ENCODE results near the gene TECPR1. TPM values are rescaled to one million over a fixed set of nuclear protein-coding genes. Genes with fewer than 3 reads are reported as not detected.

TECPR1 gene
- total RNA-seq, 2 experiments from 2014 or later = 23.2 to 36.4 TPM

DNA sequence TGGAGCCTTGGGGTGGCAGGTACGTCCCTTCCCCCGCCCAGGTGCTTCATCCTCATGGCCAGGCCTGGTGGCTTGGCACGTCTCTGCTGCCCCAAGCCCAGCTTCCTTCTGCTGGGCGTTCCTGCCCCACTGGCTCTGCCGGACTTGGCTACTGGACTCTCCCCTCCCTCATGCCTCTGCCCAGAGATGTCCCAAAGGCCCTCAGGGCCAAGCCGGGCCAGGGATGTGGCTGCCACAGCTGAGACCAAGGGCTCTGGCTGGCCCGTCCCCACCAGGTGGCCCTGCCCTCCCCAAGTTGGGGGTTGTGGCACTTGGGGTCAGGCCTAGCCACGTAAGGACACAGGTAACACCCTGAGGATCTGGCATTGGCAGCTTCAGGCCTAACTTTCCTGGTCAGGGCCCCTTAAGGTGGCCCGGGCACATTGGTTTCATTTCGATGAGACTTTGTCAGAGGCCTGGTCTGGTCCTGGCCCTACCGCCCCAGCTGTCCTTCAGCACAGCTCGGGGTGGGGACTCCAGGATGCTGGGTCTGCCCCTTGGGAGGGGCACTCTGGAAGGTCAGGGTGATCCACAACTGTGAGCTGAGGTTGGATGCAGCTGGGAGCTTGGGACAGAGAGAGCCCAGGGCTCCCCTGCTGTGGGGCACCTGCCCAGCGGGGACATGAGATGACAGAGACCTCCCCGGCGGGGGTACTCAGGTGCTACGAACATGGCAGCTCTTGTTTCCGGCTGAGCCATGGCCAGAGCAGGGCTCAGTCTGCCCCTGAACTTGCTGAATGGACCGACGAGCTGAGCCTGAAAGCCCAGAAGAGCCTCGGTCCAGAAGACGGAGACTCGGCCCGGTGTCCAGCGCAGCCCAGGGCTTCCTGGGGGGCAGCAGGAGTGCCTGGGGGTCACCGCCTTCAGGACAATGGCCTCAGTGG is 37.9 kb downstream of the TECPR1 start:
- H3K36me3 ChIP-seq (ENCODE audit: insufficient read depth, low read length) = no peaks in the 10 kb centered on the region
- H4K20me1 ChIP-seq (ENCODE audit: insufficient read depth, low read length) = no peaks in the 10 kb centered on the region
- TF ChIP-seq CTCF (conservative IDR thresholded peaks at IDR 0.05; ENCODE audit: low read length) = no peak
- intact Hi-C loops (cut with micrococcal nuclease; ENCODE audit: unreplicated experiment) = no loop called here
- H3K4me2 ChIP-seq (ENCODE audit: low read length) = no peak overlapping the region
- H3K27ac ChIP-seq (ENCODE audit: low read depth, low read length, poor library complexity, severe bottlenecking) = no peak overlapping the region
- H3K4me1 ChIP-seq (ENCODE audit: insufficient read depth, low read length, poor library complexity, severe bottlenecking) = peaks cover 20% of the 10 kb centered on the region
- H3K4me3 ChIP-seq (ENCODE audit: low read depth, low read length, poor library complexity, severe bottlenecking) = no peak overlapping the region
- no peaks in the 10 kb centered on the region for H3K79me2 ChIP-seq (ENCODE audit: insufficient read depth, low read depth, low read length)
- BruUV-seq (replicated peaks) = no TSS peak
- CTCF ChIA-PET (ENCODE audit: unreplicated experiment) = no interaction called here
- DNase-seq (ENCODE audit: low spot score) = no peak
- POLR2A ChIA-PET = no interaction called here
- no peaks in the 10 kb centered on the region for H3K9me3 ChIP-seq (ENCODE audit: low read length)
- no peak overlapping the region for H2AFZ ChIP-seq (ENCODE audit: low read length)
- H3K9me2 ChIP-seq (ENCODE audit: insufficient read depth, low read length) = no peaks in the 10 kb centered on the region

GRCh38 chr7:98213296-98213887 is 38.6 kb downstream of the TECPR1 start:
- Histone ChIP-seq H3K9me2 (ENCODE audit: insufficient read depth, low read length) (no peaks in the 10 kb centered on the region), H3K9me3 (ENCODE audit: low read length) (no peaks in the 10 kb centered on the region), H3K4me1 (ENCODE audit: insufficient read depth, low read length, poor library complexity, severe bottlenecking) (peaks cover 12% of the 10 kb centered on the region), H3K4me2 (ENCODE audit: low read length) (no peak overlapping the region), H3K27ac (ENCODE audit: low read depth, low read length, poor library complexity, severe bottlenecking) (no peak overlapping the region), H2AFZ (ENCODE audit: low read length) (no peak overlapping the region), H3K4me3 (ENCODE audit: low read depth, low read length, poor library complexity, severe bottlenecking) (no peak overlapping the region), H4K20me1 (ENCODE audit: insufficient read depth, low read length) (no peaks in the 10 kb centered on the region), H3K36me3 (ENCODE audit: insufficient read depth, low read length) (no peaks in the 10 kb centered on the region), H3K79me2 (ENCODE audit: insufficient read depth, low read depth, low read length) (no peaks in the 10 kb centered on the region)
- DNase-seq (ENCODE audit: low spot score) = no peak
- intact Hi-C loops (cut with micrococcal nuclease; ENCODE audit: unreplicated experiment) = no loop called here
- BruUV-seq (replicated peaks) = no TSS peak
- ChIA-PET CTCF (ENCODE audit: unreplicated experiment) (no interaction called here), POLR2A (no interaction called here)
- no peak for TF ChIP-seq CTCF (conservative IDR thresholded peaks at IDR 0.05; ENCODE audit: low read length)
- TF ChIP-seq EZH2phosphoT487 (IDR thresholded peaks at IDR 0.05; ENCODE audit: borderline replicate concordance, low read depth, low read length) = no peak

- no peaks in the 10 kb centered on the region for H3K9me2 ChIP-seq (ENCODE audit: insufficient read depth, low read length)
- H3K9me3 ChIP-seq (ENCODE audit: low read length) = no peaks in the 10 kb centered on the region
- H3K79me2 ChIP-seq (ENCODE audit: insufficient read depth, low read depth, low read length) = no peaks in the 10 kb centered on the region
- H3K4me1 ChIP-seq (ENCODE audit: insufficient read depth, low read length, poor library complexity, severe bottlenecking) = peaks cover 6% of the 10 kb centered on the region
- H3K4me2 ChIP-seq (ENCODE audit: low read length) = no peak overlapping the region
- no peaks in the 10 kb centered on the region for H4K20me1 ChIP-seq (ENCODE audit: insufficient read depth, low read length)
- BruUV-seq (replicated peaks) = no TSS peak
- H3K36me3 ChIP-seq (ENCODE audit: insufficient read depth, low read length) = no peaks in the 10 kb centered on the region
- no peak overlapping the region for H3K4me3 ChIP-seq (ENCODE audit: low read depth, low read length, poor library complexity, severe bottlenecking)
- no peak for TF ChIP-seq CTCF (conservative IDR thresholded peaks at IDR 0.05; ENCODE audit: low read length)
- no peak for TF ChIP-seq EZH2phosphoT487 (IDR thresholded peaks at IDR 0.05; ENCODE audit: borderline replicate concordance, low read depth, low read length)
- intact Hi-C loops (cut with micrococcal nuclease; ENCODE audit: unreplicated experiment) = no loop called here
- ChIA-PET POLR2A (no interaction called here), CTCF (ENCODE audit: unreplicated experiment) (interaction anchor here (0.6 kb wide), 1 partner anchor 279 kb away, joined by 3 read pairs; no protein-coding TSS in a partner anchor)
- H2AFZ ChIP-seq (ENCODE audit: low read length) = no peak overlapping the region
- DNase-seq (ENCODE audit: low spot score) = no peak
- H3K27ac ChIP-seq (ENCODE audit: low read depth, low read length, poor library complexity, severe bottlenecking) = no peak overlapping the region
Measured at GRCh38 chr7:98212532-98213041, 39.4 kb downstream of the TECPR1 start.
